Endothelial cell of umbilical vein (primary cell): ENCODE data around the gene CHPF2. TPM values are rescaled to one million over a fixed set of nuclear protein-coding genes. Genes with fewer than 3 reads are reported as not detected.

Experiments used
- BruUV-seq: library from RNA; stranded (reverse); fragments of 400-500 nt; replicated peaks from 2 replicates; lab custom pipeline; 2021; lab: Mats Ljungman, UMichigan
- CTCF ChIA-PET: fragments of 300-600, 350-600 bp; sonication (Branson Sonifier 250); formaldehyde crosslinking; loops from one replicate; lab custom pipeline; 2021; ENCODE audit warnings: antibody characterized with exemption, inconsistent platforms; lab: Charles Lee
- POLR2A ChIA-PET: fragments of 300-600, 350-600 bp; sonication (Branson Sonifier 250); formaldehyde crosslinking; loops from one replicate; lab custom pipeline; 2021; ENCODE audit warnings: antibody characterized with exemption, inconsistent platforms; lab: Charles Lee
- DNase-seq: peaks from one replicate; pipeline ENCODE4 v3.0.0-alpha.2; 2011; ENCODE audit warnings: low read depth, low spot score
- FAIRE-seq: peaks from 2 replicates; lab custom pipeline; 2011; peaks lifted over from hg19 to GRCh38; lab: Jason Lieb, UNC
- H2AFZ ChIP-seq: 2 replicates; pipeline ENCODE4 v1.6.0; 2012; ENCODE audit warnings: low read depth, low read length, control low read depth, inconsistent platforms
- H3K27ac ChIP-seq: 2 replicates; pipeline ENCODE4 v1.5.1; 2011; ENCODE audit warnings: low read depth, mild to moderate bottlenecking, control low read depth, low read length, moderate library complexity; ENCODE audit not compliant: insufficient read depth
- H3K27me3 ChIP-seq, 2 experiments: 2 replicates each; pipeline versions ENCODE4 v1.6.0 to v1.6.1; 2011; ENCODE audit warnings: low read length in 2 of 2, mixed read lengths in 1 of 2; ENCODE audit not compliant: control insufficient read depth in 2 of 2, insufficient read depth in 2 of 2
- H3K36me3 ChIP-seq, 2 experiments: 2 replicates in 1 of 2; 3 replicates in 1 of 2; pipeline ENCODE4 v1.5.1; 2011; ENCODE audit warnings: low read length in 2 of 2, mild to moderate bottlenecking in 1 of 2, moderate library complexity in 1 of 2; ENCODE audit not compliant: control insufficient read depth in 2 of 2, insufficient read depth in 2 of 2; ENCODE audit errors: extremely low read depth in 1 of 2
- H3K4me1 ChIP-seq: 3 replicates; pipeline ENCODE4 v1.5.1; 2011; ENCODE audit warnings: mild to moderate bottlenecking, low read length; ENCODE audit not compliant: control insufficient read depth, insufficient read depth; ENCODE audit errors: extremely low read depth
- H3K4me2 ChIP-seq: 2 replicates; pipeline ENCODE4 v1.6.1; 2011; ENCODE audit warnings: low read length, control low read depth, mixed read lengths; ENCODE audit not compliant: insufficient read depth
- H3K4me3 ChIP-seq, 3 experiments: fragments of 200-600 bp in 1 of 3; sonication (generic), shearing (Covaris generic) in 1 of 3; replicated peaks in 1 of 3; 2 replicates each; pipeline ENCODE4 v1.5.1; 2011 to 2016; ENCODE audit warnings: control low read depth in 3 of 3, low read length in 3 of 3, mild to moderate bottlenecking in 2 of 3, inconsistent platforms in 1 of 3, low read depth in 1 of 3, moderate library complexity in 1 of 3; ENCODE audit not compliant: insufficient read depth in 1 of 3
- H3K79me2 ChIP-seq: 2 replicates; pipeline ENCODE4 v1.6.0; 2012; ENCODE audit warnings: low read length, inconsistent platforms; ENCODE audit not compliant: control insufficient read depth, insufficient read depth
- H3K9ac ChIP-seq: replicated peaks from 2 replicates; pipeline ENCODE3; 2011; ENCODE audit warnings: low read length, control low read depth; ENCODE audit not compliant: insufficient read depth; ENCODE audit errors: extremely low read depth
- H3K9me1 ChIP-seq: replicated peaks from 3 replicates; pipeline ENCODE4 v1.6.0; 2011; ENCODE audit warnings: mild to moderate bottlenecking, low read length; ENCODE audit not compliant: control insufficient read depth, insufficient read depth; ENCODE audit errors: extremely low read depth
- H3K9me3 ChIP-seq: replicated peaks from 2 replicates; pipeline ENCODE4 v1.5.1; 2012; ENCODE audit warnings: low read length, inconsistent platforms; ENCODE audit not compliant: control insufficient read depth, insufficient read depth
- H4K20me1 ChIP-seq: replicated peaks from 2 replicates; pipeline ENCODE3; 2011; ENCODE audit warnings: mild to moderate bottlenecking, low read length; ENCODE audit not compliant: control insufficient read depth, insufficient read depth; ENCODE audit errors: extremely low read depth
- EZH2 ChIP-seq: IDR thresholded peaks from 2 replicates; pipeline ENCODE4 v1.6.1; 2012; ENCODE audit warnings: borderline replicate concordance, low read depth, mild to moderate bottlenecking, moderate library complexity, low read length, inconsistent platforms; ENCODE audit not compliant: severe bottlenecking
- FOS ChIP-seq: IDR thresholded peaks from 2 replicates; pipeline ENCODE4 v1.6.1; 2011; ENCODE audit warnings: mild to moderate bottlenecking, low read length, moderate library complexity, borderline replicate concordance; ENCODE audit not compliant: insufficient read depth
- GATA2 ChIP-seq: IDR thresholded peaks from 2 replicates; pipeline ENCODE4 v1.7.0; 2011; ENCODE audit warnings: low read depth, mild to moderate bottlenecking, moderate library complexity, mixed read lengths, low read length; ENCODE audit not compliant: insufficient read length, insufficient read depth
- JUN ChIP-seq: IDR thresholded peaks from 2 replicates; pipeline ENCODE4 v1.6.1; 2011; ENCODE audit warnings: borderline replicate concordance, low read depth; ENCODE audit not compliant: insufficient read length, insufficient read depth
- MYC ChIP-seq: IDR thresholded peaks from one replicate; pipeline ENCODE4 v1.6.1; 2011; ENCODE audit warnings: mild to moderate bottlenecking, low read depth, low read length
- POLR2A ChIP-seq: IDR thresholded peaks from 2 replicates; pipeline ENCODE4 v1.6.1; 2012; ENCODE audit warnings: low read depth, mild to moderate bottlenecking, control low read depth, low read length
- POLR2AphosphoS5 ChIP-seq: IDR thresholded peaks from 2 replicates; pipeline ENCODE4 v1.6.1; 2012; ENCODE audit warnings: low read depth, mild to moderate bottlenecking, control low read depth, low read length, moderate library complexity; ENCODE audit not compliant: insufficient read depth
- dilution Hi-C: fragments of 300-500 bp; cut with MboI; formaldehyde crosslinking; loops from one replicate; pipeline ENCODE4 v1.15.0; 2019; ENCODE audit warnings: low sequenced_read_pairs; ENCODE audit not compliant: extremely low pct_ligation_motif_present
- intact Hi-C: fragments of 100-400 bp; cut with micrococcal nuclease; formaldehyde crosslinking; loops from one replicate; pipeline ENCODE4 v1.10.0; 2022
- polyA plus RNA-seq, 4 experiments: library from polyadenylated mRNA; depleted of rRNA in 3 of 4; stranded (reverse) in 3 of 4; unstranded in 1 of 4; fragments of >200 nt; gene quantifications; 2 replicates each; pipeline versions ENCODE4 v1.2.1 to v1.2.3, GENCODE V29; 2011 to 2012; ENCODE audit warnings: missing spikeins in 1 of 4
- total RNA-seq: library from RNA; stranded (reverse); gene quantifications from 2 replicates; pipeline ENCODE4 v1.2.3, GENCODE V29; 2021
- TF ChIP-seq, protein P1 (sequence below), 2 donors: IDR thresholded peaks; 1 replicate in 1 of 2; 2 replicates in 1 of 2; pipeline ENCODE4 v1.5.1; 2011; ENCODE audit warnings: low read length in 2 of 2, mild to moderate bottlenecking in 2 of 2, moderate library complexity in 2 of 2, control low read depth in 1 of 2, inconsistent platforms in 1 of 2, low read depth in 1 of 2; ENCODE audit not compliant: insufficient read depth in 1 of 2; ENCODE audit errors: extremely low read depth in 1 of 2
- TF ChIP-seq, protein P2 (sequence below): IDR thresholded peaks from 2 replicates; pipeline ENCODE4 v1.6.1; 2011; ENCODE audit not compliant: insufficient read depth, insufficient read length

CHPF2 gene
- total and polyA plus RNA-seq, 2 donors (not counting 3 experiments of a cell fraction or from before 2014, with no cell fraction given): 72.8 to 75.0 TPM

DNA sequence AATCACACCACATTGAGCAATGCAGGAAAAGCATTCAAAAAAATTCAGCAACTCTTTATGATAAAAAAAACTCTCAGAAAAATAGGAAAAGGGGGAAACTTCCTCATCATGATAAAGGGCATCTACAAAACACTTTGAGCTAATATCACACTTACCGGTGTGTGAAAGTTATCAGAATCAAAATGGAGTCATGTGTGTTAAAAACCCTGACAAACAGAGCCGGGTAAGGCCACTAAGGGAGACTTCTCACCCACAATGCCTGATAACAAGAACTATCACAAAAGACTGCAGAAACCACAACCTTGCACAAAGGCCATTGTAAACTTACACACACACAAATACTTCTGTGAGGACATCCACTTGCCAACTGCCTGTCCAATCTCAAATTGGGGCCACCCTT lies 51.0 kb downstream of the CHPF2 start:
- no peaks in the 10 kb centered on the region for H3K9me3 ChIP-seq
- H3K27me3 ChIP-seq: peaks cover 4 to 18% of the 10 kb centered on the region in 2 experiments
- dilution Hi-C loops: no loop called here
- DNase-seq (no peak), FAIRE-seq (no peak)
- BruUV-seq: no TSS peak
- H3K4me2 ChIP-seq: no peak overlapping the region
- H3K79me2 ChIP-seq: no peaks in the 10 kb centered on the region
- no peaks in the 10 kb centered on the region for H3K9me1 ChIP-seq
- POLR2A ChIA-PET: no interaction called here
- CTCF ChIA-PET: no interaction called here
- H2AFZ ChIP-seq: no peak overlapping the region
- no peak for TF ChIP-seq FOS
- TF ChIP-seq POLR2AphosphoS5: no peak
- TF ChIP-seq, protein P1, sequence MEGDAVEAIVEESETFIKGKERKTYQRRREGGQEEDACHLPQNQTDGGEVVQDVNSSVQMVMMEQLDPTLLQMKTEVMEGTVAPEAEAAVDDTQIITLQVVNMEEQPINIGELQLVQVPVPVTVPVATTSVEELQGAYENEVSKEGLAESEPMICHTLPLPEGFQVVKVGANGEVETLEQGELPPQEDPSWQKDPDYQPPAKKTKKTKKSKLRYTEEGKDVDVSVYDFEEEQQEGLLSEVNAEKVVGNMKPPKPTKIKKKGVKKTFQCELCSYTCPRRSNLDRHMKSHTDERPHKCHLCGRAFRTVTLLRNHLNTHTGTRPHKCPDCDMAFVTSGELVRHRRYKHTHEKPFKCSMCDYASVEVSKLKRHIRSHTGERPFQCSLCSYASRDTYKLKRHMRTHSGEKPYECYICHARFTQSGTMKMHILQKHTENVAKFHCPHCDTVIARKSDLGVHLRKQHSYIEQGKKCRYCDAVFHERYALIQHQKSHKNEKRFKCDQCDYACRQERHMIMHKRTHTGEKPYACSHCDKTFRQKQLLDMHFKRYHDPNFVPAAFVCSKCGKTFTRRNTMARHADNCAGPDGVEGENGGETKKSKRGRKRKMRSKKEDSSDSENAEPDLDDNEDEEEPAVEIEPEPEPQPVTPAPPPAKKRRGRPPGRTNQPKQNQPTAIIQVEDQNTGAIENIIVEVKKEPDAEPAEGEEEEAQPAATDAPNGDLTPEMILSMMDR (IDR thresholded peaks at IDR 0.05; ENCODE audit: extremely low read depth in 1 of 2, insufficient read depth in 1 of 2, low read depth in 1 of 2, low read length in 2 of 2): no peak
- TF ChIP-seq MYC: no peak
- H3K9ac ChIP-seq: no peak overlapping the region
- no peaks in the 10 kb centered on the region for H3K4me1 ChIP-seq
- H3K27ac ChIP-seq: no peak overlapping the region
- no peak overlapping the region for H3K4me3 ChIP-seq
- no peaks in the 10 kb centered on the region for H4K20me1 ChIP-seq
- intact Hi-C loops: no loop called here
- H3K36me3 ChIP-seq: no peaks in the 10 kb centered on the region

DNA sequence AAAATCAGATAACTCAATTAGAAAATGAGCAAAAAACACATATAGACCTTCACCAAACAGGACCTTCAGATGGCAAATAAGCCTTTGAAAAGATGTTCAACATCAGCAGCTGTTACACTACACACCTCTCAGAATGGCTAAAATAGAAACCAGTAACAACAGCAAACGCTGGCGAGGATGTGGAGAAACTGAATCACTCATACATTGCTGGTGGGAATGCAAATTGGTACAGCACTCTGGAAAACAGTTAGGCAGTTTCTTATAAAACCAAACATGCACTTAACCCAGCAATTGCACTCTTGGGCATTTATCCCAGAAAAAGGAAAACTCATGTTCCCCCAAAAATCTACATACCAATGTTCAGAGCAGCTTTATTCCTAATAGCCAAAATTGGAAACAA lies 53.9 kb downstream of the CHPF2 start:
- Histone ChIP-seq H3K4me1 (no peaks in the 10 kb centered on the region), H3K9me1 (no peaks in the 10 kb centered on the region), H3K9ac (no peak overlapping the region), H3K9me3 (no peaks in the 10 kb centered on the region), H3K79me2 (no peaks in the 10 kb centered on the region), H3K4me3 (no peak overlapping the region), H4K20me1 (no peaks in the 10 kb centered on the region), H3K4me2 (no peak overlapping the region), H3K36me3 (no peaks in the 10 kb centered on the region), H2AFZ (no peak overlapping the region), H3K27ac (no peak overlapping the region), H3K27me3 (peaks cover 9 to 21% of the 10 kb centered on the region in 2 experiments)
- FAIRE-seq: no peak
- BruUV-seq: no TSS peak
- no peak for DNase-seq
- POLR2A ChIA-PET: no interaction called here
- intact Hi-C loops: no loop called here
- TF ChIP-seq JUN: no peak
- TF ChIP-seq, protein P2, sequence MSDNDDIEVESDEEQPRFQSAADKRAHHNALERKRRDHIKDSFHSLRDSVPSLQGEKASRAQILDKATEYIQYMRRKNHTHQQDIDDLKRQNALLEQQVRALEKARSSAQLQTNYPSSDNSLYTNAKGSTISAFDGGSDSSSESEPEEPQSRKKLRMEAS: no peak
- TF ChIP-seq POLR2A: no peak
- no peak for TF ChIP-seq FOS
- TF ChIP-seq MYC: no peak
- TF ChIP-seq POLR2AphosphoS5: no peak
- TF ChIP-seq EZH2: no peak
- TF ChIP-seq GATA2: no peak
- TF ChIP-seq, protein P1 (IDR thresholded peaks at IDR 0.05; ENCODE audit: extremely low read depth in 1 of 2, insufficient read depth in 1 of 2, low read depth in 1 of 2, low read length in 2 of 2): no peak
- dilution Hi-C loops: no loop called here
- CTCF ChIA-PET: interaction anchor here (1.5 to 2.3 kb wide), 3 partner anchors 9 to 42 kb away, joined by 3 to 6 read pairs (median 5); no protein-coding TSS in a partner anchor
